Measurements from ENCODE around the gene IL1RAPL1. TPM values are rescaled to one million over a fixed set of nuclear protein-coding genes. Genes with fewer than 3 reads are reported as not detected.
A peak's percentile ranks its signal among the peaks of the same experiment; 100 is the strongest.

The IL1RAPL1 gene
- polyA plus RNA-seq, 2 of the 4 experiments (the other 2 are of a cell fraction), result not detected

DNA sequence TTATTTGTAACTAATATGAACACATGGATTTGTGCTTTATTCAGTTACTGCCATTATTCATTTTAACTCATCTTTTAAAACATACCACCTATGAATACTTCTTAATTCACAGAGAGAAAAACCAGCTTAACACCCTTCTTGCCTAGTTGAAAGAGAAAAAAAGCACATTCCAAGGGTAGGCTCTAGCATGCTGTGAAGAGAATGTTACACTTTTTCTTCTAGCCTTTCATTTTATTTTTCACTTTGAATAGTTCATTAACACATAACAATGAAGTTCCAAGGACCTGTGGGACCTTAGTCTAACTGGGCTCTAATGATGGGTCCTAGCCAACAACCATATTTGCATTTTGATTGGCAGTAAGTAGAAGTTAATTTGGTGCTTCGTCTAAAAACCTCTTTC, 1348.2 kb downstream of the IL1RAPL1 start:
- ChIA-PET POLR2A (no interaction called here), CTCF (no interaction called here)
- TF ChIP-seq, protein P1, sequence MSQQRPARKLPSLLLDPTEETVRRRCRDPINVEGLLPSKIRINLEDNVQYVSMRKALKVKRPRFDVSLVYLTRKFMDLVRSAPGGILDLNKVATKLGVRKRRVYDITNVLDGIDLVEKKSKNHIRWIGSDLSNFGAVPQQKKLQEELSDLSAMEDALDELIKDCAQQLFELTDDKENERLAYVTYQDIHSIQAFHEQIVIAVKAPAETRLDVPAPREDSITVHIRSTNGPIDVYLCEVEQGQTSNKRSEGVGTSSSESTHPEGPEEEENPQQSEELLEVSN (IDR thresholded peaks at IDR 0.05; ENCODE audit: borderline replicate concordance, low read depth), result no peak
- TF ChIP-seq, protein P2, sequence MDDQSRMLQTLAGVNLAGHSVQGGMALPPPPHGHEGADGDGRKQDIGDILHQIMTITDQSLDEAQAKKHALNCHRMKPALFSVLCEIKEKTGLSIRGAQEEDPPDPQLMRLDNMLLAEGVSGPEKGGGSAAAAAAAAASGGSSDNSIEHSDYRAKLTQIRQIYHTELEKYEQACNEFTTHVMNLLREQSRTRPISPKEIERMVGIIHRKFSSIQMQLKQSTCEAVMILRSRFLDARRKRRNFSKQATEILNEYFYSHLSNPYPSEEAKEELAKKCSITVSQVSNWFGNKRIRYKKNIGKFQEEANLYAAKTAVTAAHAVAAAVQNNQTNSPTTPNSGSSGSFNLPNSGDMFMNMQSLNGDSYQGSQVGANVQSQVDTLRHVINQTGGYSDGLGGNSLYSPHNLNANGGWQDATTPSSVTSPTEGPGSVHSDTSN (IDR thresholded peaks at IDR 0.05), result no peak
- TF ChIP-seq RAD21 (conservative IDR thresholded peaks at IDR 0.05 in 1 of 2, IDR thresholded peaks at IDR 0.05 in 1 of 2), result no peak
- TF ChIP-seq NR3C1 (IDR thresholded peaks at IDR 0.05), result no peak
- TF ChIP-seq, protein P3, sequence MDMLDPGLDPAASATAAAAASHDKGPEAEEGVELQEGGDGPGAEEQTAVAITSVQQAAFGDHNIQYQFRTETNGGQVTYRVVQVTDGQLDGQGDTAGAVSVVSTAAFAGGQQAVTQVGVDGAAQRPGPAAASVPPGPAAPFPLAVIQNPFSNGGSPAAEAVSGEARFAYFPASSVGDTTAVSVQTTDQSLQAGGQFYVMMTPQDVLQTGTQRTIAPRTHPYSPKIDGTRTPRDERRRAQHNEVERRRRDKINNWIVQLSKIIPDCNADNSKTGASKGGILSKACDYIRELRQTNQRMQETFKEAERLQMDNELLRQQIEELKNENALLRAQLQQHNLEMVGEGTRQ (IDR thresholded peaks at IDR 0.05), result no peak
- TF ChIP-seq MAZ (IDR thresholded peaks at IDR 0.05; ENCODE audit: borderline replicate concordance, low read depth, low read length), result no peak
- TF ChIP-seq JUNB (IDR thresholded peaks at IDR 0.05), result no peak
- TF ChIP-seq KDM1A (IDR thresholded peaks at IDR 0.05; ENCODE audit: low read depth), result no peak
- TF ChIP-seq CBX8 (IDR thresholded peaks at IDR 0.05), result no peak
- TF ChIP-seq RFX5 (IDR thresholded peaks at IDR 0.05), result no peak
- TF ChIP-seq CEBPB (IDR thresholded peaks at IDR 0.05), result no peak
- TF ChIP-seq, protein P4, sequence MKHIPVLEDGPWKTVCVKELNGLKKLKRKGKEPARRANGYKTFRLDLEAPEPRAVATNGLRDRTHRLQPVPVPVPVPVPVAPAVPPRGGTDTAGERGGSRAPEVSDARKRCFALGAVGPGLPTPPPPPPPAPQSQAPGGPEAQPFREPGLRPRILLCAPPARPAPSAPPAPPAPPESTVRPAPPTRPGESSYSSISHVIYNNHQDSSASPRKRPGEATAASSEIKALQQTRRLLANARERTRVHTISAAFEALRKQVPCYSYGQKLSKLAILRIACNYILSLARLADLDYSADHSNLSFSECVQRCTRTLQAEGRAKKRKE (CRISPR knock-in tag; IDR thresholded peaks at IDR 0.05; ENCODE audit: low read depth), result no peak
- TF ChIP-seq BHLHE40 (IDR thresholded peaks at IDR 0.05; ENCODE audit: low read depth, low read length), result no peak
- no peak for TF ChIP-seq TFCP2L1 (CRISPR knock-in tag; IDR thresholded peaks at IDR 0.05)
- no peak for TF ChIP-seq EHF (CRISPR knock-in tag; IDR thresholded peaks at IDR 0.05)
- TF ChIP-seq EP300 (IDR thresholded peaks at IDR 0.05), result no peak
- no peak for TF ChIP-seq EHMT2 (IDR thresholded peaks at IDR 0.05; ENCODE audit: low read depth)
- no peak for TF ChIP-seq CHD4 (IDR thresholded peaks at IDR 0.05; ENCODE audit: borderline replicate concordance)
- TF ChIP-seq, protein P5, sequence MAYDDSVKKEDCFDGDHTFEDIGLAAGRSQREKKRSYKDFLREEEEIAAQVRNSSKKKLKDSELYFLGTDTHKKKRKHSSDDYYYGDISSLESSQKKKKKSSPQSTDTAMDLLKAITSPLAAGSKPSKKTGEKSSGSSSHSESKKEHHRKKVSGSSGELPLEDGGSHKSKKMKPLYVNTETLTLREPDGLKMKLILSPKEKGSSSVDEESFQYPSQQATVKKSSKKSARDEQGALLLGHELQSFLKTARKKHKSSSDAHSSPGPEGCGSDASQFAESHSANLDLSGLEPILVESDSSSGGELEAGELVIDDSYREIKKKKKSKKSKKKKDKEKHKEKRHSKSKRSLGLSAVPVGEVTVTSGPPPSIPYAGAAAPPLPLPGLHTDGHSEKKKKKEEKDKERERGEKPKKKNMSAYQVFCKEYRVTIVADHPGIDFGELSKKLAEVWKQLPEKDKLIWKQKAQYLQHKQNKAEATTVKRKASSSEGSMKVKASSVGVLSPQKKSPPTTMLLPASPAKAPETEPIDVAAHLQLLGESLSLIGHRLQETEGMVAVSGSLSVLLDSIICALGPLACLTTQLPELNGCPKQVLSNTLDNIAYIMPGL (CRISPR knock-in tag; IDR thresholded peaks at IDR 0.05; ENCODE audit: borderline replicate concordance), result no peak
- Histone ChIP-seq H3K4me2 (no peak overlapping the region), H3K4me3 (no peak overlapping the region), H3K9me3 (no peaks in the 10 kb centered on the region), H3K4me1 (no peaks in the 10 kb centered on the region), H3K27ac (no peak overlapping the region)
- FAIRE-seq, result peak; percentile 72
- WGBS (ENCODE audit: missing lambda C conversion rate), result 39% methylated on average over 1 of the region's 1 CpG
- ATAC-seq, result no peak
- no peak for DNase-seq (ENCODE audit: low read depth in 1 of 2, low spot score in 1 of 2)

DNA sequence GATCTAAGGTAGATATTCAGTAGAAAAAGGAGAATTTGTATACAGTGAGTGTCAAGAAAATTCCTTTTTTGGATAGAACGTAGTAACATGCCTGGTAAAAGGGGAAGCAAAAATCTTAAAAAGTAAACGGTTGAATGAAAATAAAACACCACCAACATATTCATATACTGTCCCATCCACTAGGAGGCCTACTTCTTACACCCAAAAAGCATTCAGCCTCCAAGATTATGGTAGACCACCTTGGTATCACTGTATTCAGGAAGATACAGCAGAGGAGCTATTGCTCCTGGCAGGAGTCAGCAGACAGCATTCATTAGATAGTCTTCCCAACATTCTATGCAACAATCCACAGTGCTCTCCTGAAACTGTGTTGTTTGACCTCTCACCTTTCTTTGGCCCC, 1353.5 kb downstream of the IL1RAPL1 start:
- FAIRE-seq, result peak; percentile 76
- no peak for TF ChIP-seq HDAC2 (IDR thresholded peaks at IDR 0.05)
- no peak for TF ChIP-seq KDM5A (IDR thresholded peaks at IDR 0.05)
- TF ChIP-seq ZFP36 (IDR thresholded peaks at IDR 0.05; ENCODE audit: borderline replicate concordance, partially characterized antibody), result no peak
- ChIA-PET POLR2A (no interaction called here), CTCF (interaction anchor here (1.2 kb wide), 1 partner anchor 9 kb away, joined by 3 read pairs; no protein-coding TSS in a partner anchor)
- no peaks in the 10 kb centered on the region for H3K4me1 ChIP-seq
- no peaks in the 10 kb centered on the region for H3K9me3 ChIP-seq
- no peak overlapping the region for H3K4me2 ChIP-seq
- WGBS (ENCODE audit: missing lambda C conversion rate), result 68% methylated on average over 2 of the region's 2 CpGs
- no peak overlapping the region for H3K27ac ChIP-seq
- ATAC-seq, result no peak
- no peak for DNase-seq (ENCODE audit: low read depth in 1 of 2, low spot score in 1 of 2)
- H3K4me3 ChIP-seq, result no peak overlapping the region
